ENCODE data around the gene ATP2A2.

DNA sequence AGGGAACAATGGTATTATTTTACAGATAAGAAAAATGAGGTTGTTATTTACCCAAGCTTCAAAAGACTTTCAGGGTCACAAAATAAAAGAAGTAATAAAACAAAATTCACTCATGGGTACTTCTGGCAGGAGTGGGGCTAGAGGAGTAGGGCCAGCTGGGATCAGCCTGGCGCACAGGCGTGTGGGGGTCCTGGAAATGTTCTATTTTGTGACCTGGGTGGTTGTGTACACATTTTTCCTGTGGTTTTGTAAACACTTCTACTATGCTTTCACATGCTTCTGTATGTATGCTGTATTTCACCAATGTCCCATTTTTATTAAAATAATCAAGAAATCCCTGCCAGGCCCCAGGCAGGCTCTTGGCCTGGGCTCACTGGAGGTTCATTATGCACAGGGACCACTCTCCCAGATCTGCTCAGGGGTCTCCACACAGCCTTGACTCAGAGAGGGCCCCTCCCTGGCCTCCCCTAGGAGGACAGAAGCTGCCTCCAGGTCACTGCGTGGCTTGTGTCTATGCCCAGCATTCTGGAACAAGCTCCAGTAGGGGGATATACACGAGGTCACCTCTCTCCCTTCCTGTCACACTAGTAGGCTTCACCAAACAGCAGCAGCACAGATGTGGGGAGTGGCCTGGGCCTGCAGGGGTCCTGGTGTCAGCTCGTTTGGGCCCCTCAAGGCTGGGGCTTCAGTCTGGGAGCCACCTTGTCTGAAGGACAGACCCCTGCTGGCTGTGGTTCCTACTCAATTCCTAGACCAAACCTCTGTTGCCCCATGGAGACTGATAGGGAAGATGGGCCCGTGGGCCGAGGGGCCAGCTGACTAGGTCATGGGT, 84.7 kb downstream of the ATP2A2 start:
- TF ChIP-seq, protein P1, sequence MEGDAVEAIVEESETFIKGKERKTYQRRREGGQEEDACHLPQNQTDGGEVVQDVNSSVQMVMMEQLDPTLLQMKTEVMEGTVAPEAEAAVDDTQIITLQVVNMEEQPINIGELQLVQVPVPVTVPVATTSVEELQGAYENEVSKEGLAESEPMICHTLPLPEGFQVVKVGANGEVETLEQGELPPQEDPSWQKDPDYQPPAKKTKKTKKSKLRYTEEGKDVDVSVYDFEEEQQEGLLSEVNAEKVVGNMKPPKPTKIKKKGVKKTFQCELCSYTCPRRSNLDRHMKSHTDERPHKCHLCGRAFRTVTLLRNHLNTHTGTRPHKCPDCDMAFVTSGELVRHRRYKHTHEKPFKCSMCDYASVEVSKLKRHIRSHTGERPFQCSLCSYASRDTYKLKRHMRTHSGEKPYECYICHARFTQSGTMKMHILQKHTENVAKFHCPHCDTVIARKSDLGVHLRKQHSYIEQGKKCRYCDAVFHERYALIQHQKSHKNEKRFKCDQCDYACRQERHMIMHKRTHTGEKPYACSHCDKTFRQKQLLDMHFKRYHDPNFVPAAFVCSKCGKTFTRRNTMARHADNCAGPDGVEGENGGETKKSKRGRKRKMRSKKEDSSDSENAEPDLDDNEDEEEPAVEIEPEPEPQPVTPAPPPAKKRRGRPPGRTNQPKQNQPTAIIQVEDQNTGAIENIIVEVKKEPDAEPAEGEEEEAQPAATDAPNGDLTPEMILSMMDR (IDR thresholded peaks at IDR 0.05 in 8 of 11, conservative IDR thresholded peaks at IDR 0.05 in 3 of 11) = no peak
- no peak for TF ChIP-seq POLR2A (IDR thresholded peaks at IDR 0.05)
